Measurements from ENCODE around the gene FDX1. TPM values are rescaled to one million over a fixed set of nuclear protein-coding genes. Genes with fewer than 3 reads are reported as not detected.

Gene FDX1
- total RNA-seq, 1 experiment from 2014 or later: 30.4 TPM

DNA sequence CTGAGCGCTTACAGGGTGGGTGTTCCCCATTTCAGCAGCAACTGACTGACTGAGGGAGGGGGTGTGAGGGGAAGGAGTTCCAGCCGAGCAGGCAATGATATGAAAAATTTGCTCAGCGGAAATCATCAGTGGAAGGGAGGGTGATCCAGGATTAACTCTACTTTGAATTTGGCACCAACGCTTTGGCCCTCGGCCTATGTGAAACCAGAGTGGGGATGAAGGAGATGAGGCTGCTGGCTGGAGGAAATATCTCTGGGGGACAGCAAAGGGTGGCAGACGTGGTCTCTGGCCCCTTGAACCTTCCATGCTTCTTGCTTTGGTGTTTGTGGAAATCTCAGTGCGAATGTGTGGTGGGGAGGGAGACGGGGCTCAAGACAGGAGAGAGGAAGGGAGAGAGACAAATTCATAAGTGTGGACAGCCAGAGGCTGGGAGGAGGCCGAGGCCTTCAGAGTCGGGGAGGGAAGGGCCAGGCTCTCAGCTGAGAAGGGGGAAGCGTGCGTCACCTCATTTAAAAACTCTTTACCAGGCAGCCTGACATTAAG, 83.6 kb downstream of the FDX1 start:
- Histone ChIP-seq H3K4me1 (ENCODE audit: low read length) (no peaks in the 10 kb centered on the region), H3K27me3 (ENCODE audit: low read length) (peaks cover 3% of the 10 kb centered on the region; the same call in 1 of the 2 replicates), H3K9ac (ENCODE audit: low read length) (no peak overlapping the region), H3K4me2 (ENCODE audit: low read depth, low read length, poor library complexity, severe bottlenecking) (no peak overlapping the region), H3K9me3 (ENCODE audit: low read length) (no peaks in the 10 kb centered on the region), H3K27ac (ENCODE audit: low read length) (no peak overlapping the region), H3K79me2 (ENCODE audit: low read length) (no peaks in the 10 kb centered on the region), H3K36me3 (ENCODE audit: insufficient read depth, low read length) (no peaks in the 10 kb centered on the region), H3K4me3 (ENCODE audit: low read length) (no peak overlapping the region), H4K20me1 (ENCODE audit: insufficient read depth, low read depth, low read length) (no peaks in the 10 kb centered on the region), H3K9me2 (replicated peaks; ENCODE audit: insufficient read depth, low read length) (no peaks in the 10 kb centered on the region), H2AFZ (ENCODE audit: low read length) (no peak overlapping the region)
- no peak for DNase-seq

DNA sequence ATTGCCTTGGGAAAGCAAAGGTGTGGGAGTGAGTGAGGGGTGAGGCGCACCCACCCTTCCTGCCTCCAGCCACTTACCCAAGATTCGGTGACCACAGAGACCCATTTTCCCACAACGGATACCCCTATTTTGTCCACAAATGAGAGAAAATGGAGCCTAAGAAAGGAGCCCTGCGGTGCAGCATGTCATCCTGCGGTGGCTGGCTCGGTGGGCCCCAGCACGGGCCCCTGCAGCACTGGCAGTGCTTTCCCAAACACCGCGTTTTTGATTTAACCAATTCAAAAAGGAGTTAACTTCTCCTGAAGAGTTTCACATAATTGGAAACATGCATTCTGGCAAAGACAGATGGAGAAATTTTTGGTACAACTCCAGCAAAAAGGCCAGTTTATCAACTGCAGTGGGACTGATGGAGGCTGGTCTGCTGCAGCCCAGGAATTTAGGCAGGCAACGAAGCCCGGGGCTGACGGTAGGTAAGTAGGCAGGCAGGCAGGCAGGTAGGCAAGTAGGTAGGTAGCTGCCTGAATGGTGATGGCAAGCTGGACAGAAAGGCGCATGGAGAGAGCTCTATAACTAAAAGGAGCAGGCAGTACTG, 84.2 kb downstream of the FDX1 start:
- H2AFZ ChIP-seq (ENCODE audit: low read length): no peak overlapping the region
- no peak for DNase-seq

More for the DNA sequence above, 84.2 kb downstream of the FDX1 start:
- Histone ChIP-seq H3K36me3 (ENCODE audit: insufficient read depth, low read length) (no peaks in the 10 kb centered on the region), H3K9me2 (replicated peaks; ENCODE audit: insufficient read depth, low read length) (no peaks in the 10 kb centered on the region), H3K27ac (ENCODE audit: low read length) (no peak overlapping the region), H3K9me3 (ENCODE audit: low read length) (no peaks in the 10 kb centered on the region), H3K79me2 (ENCODE audit: low read length) (no peaks in the 10 kb centered on the region), H3K4me3 (ENCODE audit: low read length) (no peak overlapping the region), H4K20me1 (ENCODE audit: insufficient read depth, low read depth, low read length) (no peaks in the 10 kb centered on the region), H3K4me2 (ENCODE audit: low read depth, low read length, poor library complexity, severe bottlenecking) (no peak overlapping the region), H3K27me3 (ENCODE audit: low read length) (peaks cover 3% of the 10 kb centered on the region; the same call in 1 of the 2 replicates), H3K9ac (ENCODE audit: low read length) (no peak overlapping the region), H3K4me1 (ENCODE audit: low read length) (no peaks in the 10 kb centered on the region)

Other genes starting within 250 kb of the FDX1 start
- 0.47 and 0.71 TPM in 2 replicates for gene RDX, start 133.3 kb upstream of the FDX1 start, total RNA-seq (2014; rRNA removed; shearing (Covaris generic); ENCODE audit: low replicate concordance)

Measured in Karpas-422 (cell line).